ENCODE measurements around the gene FAM236A. TPM values are rescaled to one million over a fixed set of nuclear protein-coding genes. Genes with fewer than 3 reads are reported as not detected.
"Not testable (repeated sequence)": the region's sequence is repeated elsewhere in the genome, so short reads cannot be mapped to it uniquely, and the experiment has no call there.

The FAM236A gene
- total RNA-seq (2014; rRNA removed): not detected in 2 replicates
- polyA plus RNA-seq (2012): not detected

GRCh38 chrX:72937906-72938305 lies at the start of gene FAM236A:
Gene FAM236A, plus strand, starts transcription at chrX:72938206. Its CDS starts 57 bp downstream, at chrX:72938263.
- not testable (repeated sequence) for DNase-seq (ENCODE audit: low read depth)

- not testable (repeated sequence) for DNase-seq (ENCODE audit: low read depth)
Observed at GRCh38 chrX:72889740-72890139, 48.3 kb upstream of the FAM236A start.

GRCh38 chrX:72912315-72912714 lies 25.7 kb upstream of the FAM236A start, which contains the start of gene FAM236C:
Gene FAM236C, plus strand, starts transcription at chrX:72912615. Its CDS starts 100 bp downstream, at chrX:72912715.
- not testable (repeated sequence) for DNase-seq (ENCODE audit: low read depth)

- DNase-seq (ENCODE audit: low read depth): not testable (repeated sequence)
Observed at GRCh38 chrX:72916096-72916495, 21.9 kb upstream of the FAM236A start.

GRCh38 chrX:72932283-72932682 lies 5.7 kb upstream of the FAM236A start:
- not testable (repeated sequence) for DNase-seq (ENCODE audit: low read depth)

- not testable (repeated sequence) for DNase-seq (ENCODE audit: low read depth)
Observed at GRCh38 chrX:72936455-72936854, 1.6 kb upstream of the FAM236A start.

- not testable (repeated sequence) for DNase-seq (ENCODE audit: low read depth)
Observed at GRCh38 chrX:72936882-72937455, 1.0 kb upstream of the FAM236A start.

- DNase-seq (ENCODE audit: low read depth): not testable (repeated sequence)
Observed at GRCh38 chrX:72942272-72942671, 4.3 kb downstream of the FAM236A start.

- not testable (repeated sequence) for DNase-seq (ENCODE audit: low read depth)
Observed at GRCh38 chrX:72943035-72943818, 5.2 kb downstream of the FAM236A start.

GRCh38 chrX:72943819-72944169 lies 5.8 kb downstream of the FAM236A start, which contains the start of gene DMRTC1:
Gene DMRTC1, minus strand, starts transcription at chrX:72943837. Its CDS starts 68,143 bp downstream, at chrX:72875694.
- DNase-seq (ENCODE audit: low read depth): not testable (repeated sequence)

GRCh38 chrX:72959971-72960370 lies 22.0 kb downstream of the FAM236A start:
- not testable (repeated sequence) for DNase-seq (ENCODE audit: low read depth)

GRCh38 chrX:72971859-72972258 lies 33.9 kb downstream of the FAM236A start:
- DNase-seq (ENCODE audit: low read depth): not testable (repeated sequence)

- DNase-seq (ENCODE audit: low read depth): not testable (repeated sequence)
Observed at GRCh38 chrX:72974885-72975284, 36.9 kb downstream of the FAM236A start.

- DNase-seq (ENCODE audit: low read depth): not testable (repeated sequence)
Observed at GRCh38 chrX:72980894-72981469, 43.0 kb downstream of the FAM236A start.

Other genes starting within 250 kb of the FAM236A start
- gene PHKA1, start 223.9 kb upstream of the FAM236A start, total RNA-seq (2014; rRNA removed): 19.6 and 20.6 TPM in 2 replicates
- gene DMRTC1B, start 161.3 kb upstream of the FAM236A start, total RNA-seq (2014; rRNA removed): not detected in 2 replicates
- gene FAM236B, start 155.5 kb upstream of the FAM236A start, total RNA-seq (2014; rRNA removed): not detected in 2 replicates
- not detected in 2 replicates for gene FAM236D, start 130.0 kb upstream of the FAM236A start, total RNA-seq (2014; rRNA removed)
- not detected in 2 replicates for gene FAM236C, start 25.6 kb upstream of the FAM236A start, total RNA-seq (2014; rRNA removed)
- gene DMRTC1, start 5.6 kb downstream of the FAM236A start, total RNA-seq (2014; rRNA removed): not detected in 2 replicates
- gene PABPC1L2B, start 64.7 kb downstream of the FAM236A start, total RNA-seq (2014; rRNA removed): not detected in 2 replicates
- not detected in 2 replicates for gene PABPC1L2A, start 141.3 kb downstream of the FAM236A start, total RNA-seq (2014; rRNA removed)